HFF-Myc (cell line): Measurements from ENCODE around the gene SLC29A3.

Experiments used
- DNase-seq: peaks from one replicate; pipeline ENCODE4 v3.0.0-alpha.2; 2011; ENCODE audit warnings: low read depth; ENCODE audit errors: extremely low read depth
- H3K4me3 ChIP-seq: replicated peaks from 2 replicates; pipeline ENCODE4 v1.5.1; 2011; ENCODE audit warnings: low read depth, mild to moderate bottlenecking, control low read depth, low read length
- TF ChIP-seq, protein P1 (sequence below): IDR thresholded peaks from 2 replicates; pipeline ENCODE4 v1.5.1; 2012; ENCODE audit warnings: mild to moderate bottlenecking, low read depth, low read length, control low read depth; ENCODE audit errors: missing control alignments

Gene SLC29A3

GRCh38 chr10:71388583-71389310 is 69.7 kb downstream of the SLC29A3 start:
- TF ChIP-seq, protein P1, sequence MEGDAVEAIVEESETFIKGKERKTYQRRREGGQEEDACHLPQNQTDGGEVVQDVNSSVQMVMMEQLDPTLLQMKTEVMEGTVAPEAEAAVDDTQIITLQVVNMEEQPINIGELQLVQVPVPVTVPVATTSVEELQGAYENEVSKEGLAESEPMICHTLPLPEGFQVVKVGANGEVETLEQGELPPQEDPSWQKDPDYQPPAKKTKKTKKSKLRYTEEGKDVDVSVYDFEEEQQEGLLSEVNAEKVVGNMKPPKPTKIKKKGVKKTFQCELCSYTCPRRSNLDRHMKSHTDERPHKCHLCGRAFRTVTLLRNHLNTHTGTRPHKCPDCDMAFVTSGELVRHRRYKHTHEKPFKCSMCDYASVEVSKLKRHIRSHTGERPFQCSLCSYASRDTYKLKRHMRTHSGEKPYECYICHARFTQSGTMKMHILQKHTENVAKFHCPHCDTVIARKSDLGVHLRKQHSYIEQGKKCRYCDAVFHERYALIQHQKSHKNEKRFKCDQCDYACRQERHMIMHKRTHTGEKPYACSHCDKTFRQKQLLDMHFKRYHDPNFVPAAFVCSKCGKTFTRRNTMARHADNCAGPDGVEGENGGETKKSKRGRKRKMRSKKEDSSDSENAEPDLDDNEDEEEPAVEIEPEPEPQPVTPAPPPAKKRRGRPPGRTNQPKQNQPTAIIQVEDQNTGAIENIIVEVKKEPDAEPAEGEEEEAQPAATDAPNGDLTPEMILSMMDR: no peak
- no peak overlapping the region for H3K4me3 ChIP-seq
- no peak for DNase-seq

- TF ChIP-seq, protein P1: no peak
- no peak for DNase-seq
- H3K4me3 ChIP-seq: no peak overlapping the region
These were observed 70.9 kb downstream of the SLC29A3 start for GRCh38 chr10:71389768-71390460.

DNA sequence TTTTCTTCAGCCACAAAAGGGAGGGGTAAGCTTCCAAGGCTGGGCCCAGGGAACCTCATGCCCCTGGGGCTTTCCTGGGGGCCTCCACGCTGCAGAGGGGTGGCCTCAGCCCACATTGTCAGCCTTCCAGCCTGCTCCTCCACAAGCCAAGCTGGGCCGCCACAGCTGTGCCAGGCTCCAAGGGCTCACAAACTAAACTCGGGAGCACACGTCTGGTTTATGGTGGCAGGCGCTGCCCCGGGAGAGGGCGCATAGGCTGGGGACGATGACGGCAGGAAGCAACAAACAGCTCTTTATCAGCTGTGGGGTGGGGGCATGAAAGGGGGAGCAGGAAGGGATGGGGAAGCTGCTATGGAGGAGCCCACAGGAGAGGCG is 71.4 kb downstream of the SLC29A3 start:
- TF ChIP-seq, protein P1: no peak
- DNase-seq: no peak
- no peak overlapping the region for H3K4me3 ChIP-seq

- DNase-seq: no peak
- H3K4me3 ChIP-seq: no peak overlapping the region
- TF ChIP-seq, protein P1: no peak
These were observed 72.0 kb downstream of the SLC29A3 start for GRCh38 chr10:71390921-71391690.

GRCh38 chr10:71391701-71392100 is 72.6 kb downstream of the SLC29A3 start:
- DNase-seq: no peak
- TF ChIP-seq, protein P1: no peak
- H3K4me3 ChIP-seq: no peak overlapping the region

- TF ChIP-seq, protein P1: no peak
- no peak for DNase-seq
- no peak overlapping the region for H3K4me3 ChIP-seq
These were observed 73.2 kb downstream of the SLC29A3 start for GRCh38 chr10:71392292-71392691.
